SH-SY5Y (cell line): ENCODE data around the gene ZNF526.

Experiments
- GATA2 ChIP-seq: IDR thresholded peaks from 2 replicates; pipeline ENCODE4 v1.6.1; 2011; ENCODE audit warnings: mild to moderate bottlenecking, low read depth, low read length
- GATA3 ChIP-seq: IDR thresholded peaks from 2 replicates; pipeline ENCODE4 v1.6.1; 2011; ENCODE audit warnings: low read depth, mild to moderate bottlenecking, low read length, moderate library complexity

Gene ZNF526

GRCh38 chr19:42242512-42243409 is 22.6 kb downstream of the ZNF526 start, which contains the start of gene GSK3A:
TSS of gene GSK3A (minus strand) at chr19:42242602. CDS start at chr19:42242465, 137 bp downstream.
- no peak for TF ChIP-seq GATA2
- no peak for TF ChIP-seq GATA3

DNA sequence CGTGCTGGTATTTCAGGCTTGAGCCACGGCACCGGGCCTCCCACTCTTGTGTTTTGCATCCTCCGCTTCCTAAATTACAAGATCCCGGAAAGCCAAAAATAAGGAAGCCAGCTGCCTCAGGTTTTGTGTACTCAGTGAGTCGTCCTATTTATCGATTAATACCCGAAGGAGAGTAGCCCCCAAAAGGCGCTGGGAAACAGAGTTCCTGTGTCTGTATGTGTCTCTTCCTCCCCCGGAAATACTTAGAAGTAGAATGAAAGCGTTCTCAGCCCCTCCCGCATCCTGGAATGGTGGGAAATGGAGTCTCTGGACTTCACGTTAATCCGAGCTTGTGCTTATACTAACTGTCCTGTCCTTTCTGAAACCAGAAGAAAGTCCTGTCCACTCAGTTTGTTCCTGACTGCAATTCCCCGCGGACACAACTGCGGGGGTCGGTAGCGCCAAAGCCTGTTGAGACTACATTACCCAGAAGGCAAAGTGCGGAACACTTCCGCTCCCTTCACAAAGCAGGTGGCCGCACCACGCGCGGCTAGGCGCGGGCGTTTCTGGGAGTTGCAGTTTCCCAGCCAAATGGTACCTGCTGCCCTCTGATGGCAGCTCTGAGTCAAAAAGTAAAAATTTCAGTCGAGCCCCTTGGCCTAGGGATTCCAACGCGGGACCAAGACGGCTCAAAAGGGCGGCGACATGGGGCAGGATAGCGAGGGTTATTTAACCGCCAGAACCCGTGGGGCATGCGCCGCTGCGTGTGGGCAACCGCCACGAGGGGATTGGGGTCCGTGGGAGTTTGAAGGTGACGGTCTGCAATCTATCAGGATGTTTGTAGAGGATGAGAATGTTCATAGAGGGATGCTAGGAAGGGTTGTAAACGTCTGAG is 24.5 kb downstream of the ZNF526 start:
- TF ChIP-seq GATA2: no peak; the same call in 1 of the 2 replicates
- TF ChIP-seq GATA3: no peak

DNA sequence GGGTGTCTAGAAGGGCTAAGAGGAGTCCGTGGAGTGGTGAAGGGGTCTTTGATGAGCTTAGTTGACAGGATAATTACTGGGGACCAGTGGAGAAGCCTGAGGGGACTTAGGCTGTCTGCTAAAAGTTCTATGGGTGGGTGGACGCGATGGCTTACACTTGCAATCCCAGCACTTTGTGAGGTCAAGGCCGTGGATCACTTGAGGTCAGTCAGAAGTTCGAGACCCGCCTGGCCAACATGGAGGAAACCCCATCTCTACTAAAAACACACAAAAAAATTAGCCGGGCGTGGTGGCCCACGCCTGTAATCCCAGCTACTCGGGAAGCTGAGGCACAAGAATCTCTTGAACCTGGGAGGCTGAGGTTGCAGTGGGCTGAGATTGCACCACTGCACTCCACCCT is 25.1 kb downstream of the ZNF526 start:
- no peak for TF ChIP-seq GATA2
- no peak for TF ChIP-seq GATA3

- TF ChIP-seq GATA2: no peak
- no peak for TF ChIP-seq GATA3
Observed at GRCh38 chr19:42246143-42246921, 26.2 kb downstream of the ZNF526 start.

DNA sequence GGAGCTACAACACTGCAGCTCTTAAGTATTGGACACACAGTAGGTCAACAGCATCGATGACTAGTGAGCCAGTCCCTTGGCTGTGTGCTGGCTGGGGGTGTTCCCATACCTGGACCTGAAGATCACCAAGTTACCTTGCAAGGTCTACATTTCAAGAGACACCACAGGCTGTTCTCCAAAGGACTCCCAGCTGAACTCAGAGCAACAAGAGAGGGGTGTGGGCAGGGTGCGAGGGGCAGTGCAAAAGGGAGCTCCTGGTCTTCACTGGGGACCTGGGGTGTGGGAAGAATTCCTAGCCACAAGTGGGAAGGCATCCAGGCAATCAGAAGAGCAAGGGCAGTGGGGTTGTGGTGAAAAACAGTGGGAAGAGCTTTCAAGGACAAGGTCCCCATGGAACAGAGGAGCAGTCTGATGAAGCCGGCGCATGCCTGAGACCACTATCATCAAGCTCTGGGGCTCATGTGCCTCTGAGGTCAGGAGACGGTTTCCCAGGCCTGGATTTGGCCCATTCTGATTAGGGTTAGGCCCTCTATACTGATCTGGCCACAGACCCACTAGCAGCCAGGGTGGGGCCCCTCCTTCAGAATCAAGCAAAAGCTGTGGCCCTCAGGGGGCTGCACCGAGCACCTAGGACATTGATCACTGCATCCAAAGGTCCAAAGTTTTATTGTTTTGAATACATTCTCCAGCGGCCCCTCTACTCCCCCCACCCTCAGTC is 27.0 kb downstream of the ZNF526 start:
- TF ChIP-seq GATA3 (no peak), GATA2 (no peak)

- no peak for TF ChIP-seq GATA3
- TF ChIP-seq GATA2: no peak
Observed at GRCh38 chr19:42247640-42248199, 27.6 kb downstream of the ZNF526 start.

- no peak for TF ChIP-seq GATA3
- no peak for TF ChIP-seq GATA2
Observed at GRCh38 chr19:42248270-42249148, 28.4 kb downstream of the ZNF526 start.

DNA sequence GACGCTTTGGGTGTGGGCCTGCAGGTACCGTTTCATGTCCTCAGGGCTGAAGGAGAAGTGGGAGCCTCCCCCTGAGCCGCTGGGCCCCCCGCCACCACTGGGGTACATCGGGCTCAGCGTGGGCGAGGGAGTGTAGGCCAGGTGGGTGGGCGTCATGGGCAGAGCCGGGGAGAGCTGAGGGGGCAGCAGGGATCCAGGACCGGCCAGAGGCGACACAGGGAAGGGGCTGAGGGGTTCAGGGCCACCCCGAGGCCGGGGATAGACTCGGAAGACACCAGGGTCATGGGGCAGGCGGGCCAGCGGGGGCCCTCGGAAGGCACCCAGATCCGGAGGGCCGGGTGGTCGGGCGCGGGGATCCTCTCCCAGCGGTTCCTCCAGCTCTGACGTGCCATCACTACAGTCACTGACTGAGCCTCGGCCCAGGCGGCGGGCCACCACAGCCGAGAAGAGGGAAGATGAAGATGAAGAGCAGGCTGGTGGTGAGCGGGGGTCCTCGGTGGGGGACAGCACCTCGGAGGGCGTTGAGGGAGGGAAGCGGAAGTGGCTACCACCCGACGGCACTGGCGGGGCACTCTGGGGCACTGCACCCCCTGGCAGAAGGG is 29.1 kb downstream of the ZNF526 start:
- TF ChIP-seq GATA2: no peak
- TF ChIP-seq GATA3: no peak

- TF ChIP-seq GATA2 (no peak), GATA3 (no peak)
Observed at GRCh38 chr19:42249769-42250168, 29.7 kb downstream of the ZNF526 start.

DNA sequence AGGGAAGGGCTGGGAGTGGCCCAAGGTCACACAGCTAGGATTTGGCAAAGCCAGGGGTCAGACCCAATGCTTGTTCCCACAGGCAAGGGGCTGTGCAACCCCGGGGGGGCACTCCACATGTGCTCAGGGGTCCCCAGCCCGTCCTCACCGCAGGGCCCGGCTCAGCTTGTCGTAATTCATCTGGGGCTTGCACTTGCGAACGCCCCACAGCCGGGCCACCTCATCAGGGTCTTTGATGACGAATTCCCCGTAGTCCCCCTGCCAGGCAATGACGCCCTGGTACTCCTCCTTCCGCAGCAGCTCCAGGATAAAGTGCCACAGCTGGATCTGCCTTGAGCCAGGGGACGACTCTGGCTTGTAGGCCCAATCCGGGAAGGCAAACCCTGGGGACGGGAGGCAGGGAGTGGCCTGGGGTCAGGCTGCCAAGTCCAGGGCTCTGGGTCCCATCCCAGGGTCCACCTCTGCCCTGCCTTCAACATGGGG is 30.1 kb downstream of the ZNF526 start:
- no peak for TF ChIP-seq GATA2
- TF ChIP-seq GATA3: no peak

- TF ChIP-seq GATA3 (no peak), GATA2 (no peak)
Observed at GRCh38 chr19:42250666-42251531, 30.8 kb downstream of the ZNF526 start.
